IPS DF 4.7 (cell line): Measurements from ENCODE around the gene SPTLC1.
"Not testable (repeated sequence)": the region's sequence is repeated elsewhere in the genome, so short reads cannot be mapped to it uniquely, and the experiment has no call there.

Experiments
- DNase-seq: peaks from one replicate; pipeline ENCODE4 v3.0.0-alpha.2; 2013; ENCODE audit warnings: low spot score; ENCODE audit errors: extremely low read depth

The SPTLC1 gene

DNA sequence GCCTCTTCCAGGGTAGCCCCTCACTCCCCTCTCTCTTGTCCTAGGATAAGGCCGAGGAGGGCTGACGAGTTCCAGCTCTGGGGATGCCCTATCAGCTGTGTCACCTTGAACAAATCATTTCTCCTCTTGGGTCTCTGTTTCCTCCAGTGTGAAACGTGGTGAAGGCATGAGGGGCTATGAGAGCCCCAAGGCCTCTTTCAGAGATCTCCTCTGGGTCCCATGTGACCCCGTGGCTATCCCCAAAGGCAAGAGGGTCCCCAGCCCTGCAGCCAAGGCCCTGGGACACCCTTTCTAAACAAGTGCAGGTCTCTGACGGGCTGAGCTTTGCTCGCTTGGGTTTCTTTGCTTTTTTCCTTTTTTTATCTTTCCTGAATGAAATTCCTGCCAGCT, 25.5 kb upstream of the SPTLC1 start:
- no peak for DNase-seq

- DNase-seq: no peak
Observed at GRCh38 chr9:92140074-92140753, 25.0 kb upstream of the SPTLC1 start.

GRCh38 chr9:92138960-92139540, 23.8 kb upstream of the SPTLC1 start:
- not testable (repeated sequence) for DNase-seq

GRCh38 chr9:92138157-92138959, 23.1 kb upstream of the SPTLC1 start:
- no peak for DNase-seq

DNA sequence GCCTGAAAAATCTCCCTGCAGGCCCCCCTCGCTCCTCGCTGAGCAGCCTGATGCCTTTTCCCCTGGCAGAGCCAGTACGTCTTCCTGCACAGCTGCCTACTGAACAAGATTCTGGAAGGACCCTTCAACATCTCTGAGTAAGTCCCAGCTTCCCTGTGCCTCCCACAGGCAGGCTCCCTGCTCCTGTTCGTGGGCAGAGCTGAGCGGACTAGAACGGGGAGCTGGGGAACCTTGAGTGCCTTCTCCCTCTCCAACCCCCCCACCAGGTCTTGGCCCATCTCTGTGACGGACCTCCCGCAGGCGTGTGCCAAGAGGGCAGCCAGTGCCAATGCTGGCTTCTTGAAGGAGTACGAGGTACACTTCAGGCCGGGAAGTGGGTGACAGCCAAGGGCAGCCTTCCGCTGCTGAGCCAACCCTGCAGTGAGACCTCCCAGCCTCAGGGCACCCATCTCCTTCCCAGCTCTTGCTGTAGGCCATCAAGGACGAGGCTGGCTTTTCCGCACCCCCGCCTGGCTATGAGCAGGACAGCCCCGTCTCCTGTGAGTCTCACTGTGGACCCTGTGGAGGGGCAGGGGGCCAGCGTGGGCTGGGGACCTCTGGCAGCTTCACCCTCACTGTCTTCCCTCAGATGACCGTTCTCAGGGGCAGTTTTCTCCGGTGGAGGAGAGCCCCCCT, 21.1 kb upstream of the SPTLC1 start:
- DNase-seq: no peak

DNA sequence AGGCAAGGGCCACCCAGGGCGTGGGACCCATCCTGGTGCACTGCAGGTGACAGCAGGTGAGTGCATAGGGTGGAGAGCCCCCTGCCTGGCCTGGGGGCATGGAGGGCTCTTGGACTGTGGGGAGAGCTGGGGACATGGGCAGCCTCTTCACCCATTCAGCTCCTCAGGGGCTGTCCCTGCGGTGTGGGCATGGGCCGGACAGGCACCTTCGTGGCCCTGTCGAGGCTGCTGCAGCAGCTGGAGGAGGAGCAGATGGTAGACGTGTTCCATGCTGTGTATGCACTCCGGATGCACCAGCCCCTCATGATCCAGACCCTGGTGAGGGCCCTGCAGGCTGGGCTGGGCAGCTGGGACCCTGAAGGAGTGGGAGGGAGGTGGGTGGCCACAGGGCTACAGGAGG, 20.4 kb upstream of the SPTLC1 start:
- no peak for DNase-seq

DNA sequence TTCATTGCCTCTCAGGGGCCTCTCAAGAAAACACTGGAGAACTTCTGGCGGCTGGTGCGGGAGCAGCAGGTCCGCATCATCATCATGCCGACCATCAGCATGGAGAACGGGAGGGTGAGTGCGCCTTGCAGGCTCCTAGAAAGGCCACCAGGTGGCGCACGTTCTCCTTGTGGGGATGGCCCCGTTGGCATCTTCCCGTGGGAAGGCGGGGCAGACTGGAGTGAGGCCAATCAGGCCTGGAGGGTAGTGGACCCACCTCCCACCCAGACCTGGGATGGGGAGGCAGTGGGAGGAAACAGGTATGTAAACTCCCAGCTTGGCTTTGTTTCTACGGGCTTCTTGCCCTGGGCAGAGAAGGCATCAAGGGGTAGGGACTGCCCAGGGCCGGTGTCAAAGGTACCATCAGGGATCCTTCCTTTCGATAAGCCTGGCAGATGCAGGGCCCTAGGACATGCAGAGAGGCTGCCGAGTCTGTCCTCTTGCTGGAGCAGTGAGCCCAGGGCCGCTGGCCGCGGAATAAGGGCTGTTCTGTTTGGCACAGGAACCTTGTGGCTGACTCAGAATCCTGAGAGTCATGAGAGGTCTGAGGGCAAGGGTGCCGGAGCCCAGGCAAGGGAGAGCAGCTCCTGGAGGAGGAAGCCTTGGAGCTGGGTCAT, 18.9 kb upstream of the SPTLC1 start:
- peak; percentile 83 for DNase-seq

- not testable (repeated sequence) for DNase-seq
Observed at GRCh38 chr9:92132913-92133312, 17.7 kb upstream of the SPTLC1 start.

DNA sequence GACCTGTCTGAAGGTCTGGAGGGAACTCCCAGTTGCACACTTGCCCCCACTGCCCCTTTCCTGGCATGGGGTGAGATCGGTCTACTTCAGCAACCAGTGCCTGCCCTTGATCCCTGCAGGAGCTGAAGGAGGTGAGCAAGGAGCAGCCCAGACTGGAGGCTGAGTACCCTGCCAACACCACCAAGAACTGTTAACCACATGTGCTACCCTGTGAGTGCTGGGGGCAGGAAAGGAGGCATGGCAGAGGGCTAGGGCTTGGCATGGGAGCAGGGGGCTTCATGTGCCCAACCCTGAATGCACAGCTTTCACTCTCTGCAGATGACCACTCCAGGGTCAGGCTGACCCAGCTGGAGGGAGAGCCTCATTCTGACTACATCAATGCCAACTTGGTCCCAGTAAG, 17.3 kb upstream of the SPTLC1 start:
- no peak for DNase-seq

GRCh38 chr9:92122800-92123199, 7.6 kb upstream of the SPTLC1 start:
- DNase-seq: no peak

DNA sequence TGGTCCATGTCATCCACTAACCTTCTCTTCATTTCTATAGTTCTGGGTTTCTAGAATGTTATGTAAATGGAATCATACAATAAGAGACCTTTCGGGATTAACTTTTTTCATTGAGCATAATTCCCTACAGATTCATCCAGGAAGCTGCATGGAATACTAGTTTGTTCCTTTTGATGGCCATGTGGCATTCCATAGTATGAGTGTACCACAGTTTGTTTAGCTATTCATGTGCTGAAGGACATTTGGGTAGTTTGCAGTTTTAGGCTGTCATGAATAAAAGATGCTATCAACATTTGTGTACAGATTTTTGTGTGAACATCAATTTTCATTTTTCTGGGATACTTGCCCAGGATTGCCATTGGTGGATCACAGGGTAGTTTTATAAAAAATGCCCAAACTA, 6.8 kb upstream of the SPTLC1 start:
- no peak for DNase-seq

- DNase-seq: no peak
Observed at GRCh38 chr9:92121265-92121664, 6.1 kb upstream of the SPTLC1 start.

DNA sequence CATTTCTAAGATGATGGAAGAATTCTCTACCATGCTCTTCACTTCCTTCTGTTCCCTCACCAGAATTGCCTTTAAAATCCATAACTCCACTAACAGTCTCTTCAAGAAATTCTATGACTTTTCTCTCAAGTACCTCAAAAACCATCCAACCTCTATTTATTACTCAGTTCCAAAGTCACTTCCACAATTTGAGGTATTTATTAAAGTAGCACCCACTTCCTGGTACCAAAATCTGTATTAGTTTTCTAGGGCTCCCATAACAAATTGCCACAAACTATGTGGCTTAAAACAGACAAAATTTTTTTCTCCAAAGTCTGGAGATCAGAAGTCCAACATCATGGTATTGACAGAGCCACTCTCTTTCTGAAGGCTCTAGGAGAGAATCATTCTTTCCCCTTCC, 4.9 kb upstream of the SPTLC1 start:
- DNase-seq: no peak

GRCh38 chr9:92119586-92119985, 4.4 kb upstream of the SPTLC1 start:
- no peak for DNase-seq

- no peak for DNase-seq
Observed at GRCh38 chr9:92108122-92108521, 7.1 kb downstream of the SPTLC1 start.

- not testable (repeated sequence) for DNase-seq
Observed at GRCh38 chr9:92105446-92106225, 9.6 kb downstream of the SPTLC1 start.

- not testable (repeated sequence) for DNase-seq
Observed at GRCh38 chr9:92103601-92104000, 11.6 kb downstream of the SPTLC1 start.

DNA sequence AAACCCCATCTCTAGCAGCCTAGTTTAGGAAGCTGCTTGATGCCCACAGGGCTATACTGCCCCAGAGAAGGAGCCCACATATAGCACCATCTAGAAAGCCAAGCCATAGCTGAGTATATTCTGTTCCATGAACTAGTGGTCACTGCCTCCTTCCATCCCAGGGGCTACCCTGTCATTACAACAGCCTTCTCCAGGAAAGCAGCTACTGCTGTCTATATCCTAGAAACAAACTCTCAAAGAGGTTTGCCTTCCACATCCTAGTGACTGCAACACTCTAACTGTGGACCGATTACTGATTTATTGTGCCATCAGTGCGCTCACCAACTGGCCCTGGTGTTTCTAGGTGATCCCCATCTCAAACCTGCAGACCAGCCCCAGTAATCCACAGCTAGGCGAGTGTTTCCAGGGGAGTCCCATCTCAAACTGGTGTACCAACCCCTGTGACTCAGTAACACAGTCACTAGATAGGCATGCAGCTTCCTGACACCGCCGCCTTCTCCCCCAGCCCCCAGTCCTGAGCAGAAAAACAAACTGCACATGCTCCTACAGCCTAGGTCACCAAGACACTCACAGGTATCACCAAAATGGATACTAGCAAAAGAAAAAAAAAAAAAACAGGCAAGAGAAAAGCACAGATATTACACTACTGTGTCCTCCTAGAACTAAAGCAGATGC, 14.8 kb downstream of the SPTLC1 start:
- DNase-seq: no peak

GRCh38 chr9:92098638-92099037, 16.6 kb downstream of the SPTLC1 start:
- no peak for DNase-seq

- DNase-seq: peak; percentile 100
Observed at GRCh38 chr9:92097997-92098482, 17.2 kb downstream of the SPTLC1 start.
